ENCODE measurements around the gene MS4A6E.
"Not testable (repeated sequence)": the region's sequence is repeated elsewhere in the genome, so short reads cannot be mapped to it uniquely, and the experiment has no call there.

MS4A6E gene

GRCh38 chr11:60301178-60301577 is 25.9 kb upstream of the MS4A6E start:
- Histone ChIP-seq H3F3A (ENCODE audit: insufficient read depth, low read length) (no peaks in the 10 kb centered on the region), H3K4me2 (ENCODE audit: low read depth, low read length) (no peak overlapping the region), H2AFZ (ENCODE audit: low read length) (no peak overlapping the region), H3K9me2 (replicated peaks; ENCODE audit: insufficient read depth, low read length) (no peaks in the 10 kb centered on the region), H3K79me2 (ENCODE audit: low read length) (no peaks in the 10 kb centered on the region), H3K27me3 (replicated peaks; ENCODE audit: insufficient read depth, low read length) (no peaks in the 10 kb centered on the region), H3K9me3 (replicated peaks; ENCODE audit: insufficient read depth, low read length) (no peaks in the 10 kb centered on the region), H3K36me3 (replicated peaks; ENCODE audit: insufficient read depth, low read length) (no peaks in the 10 kb centered on the region), H3K9ac (ENCODE audit: low read length) (no peak overlapping the region), H4K20me1 (ENCODE audit: insufficient read depth, low read length) (no peaks in the 10 kb centered on the region), H3K27ac (ENCODE audit: low read length) (no peak overlapping the region), H3K4me3 (ENCODE audit: low read length) (no peak overlapping the region), H3K4me1 (ENCODE audit: low read length) (no peaks in the 10 kb centered on the region)
- TF ChIP-seq, protein P1, sequence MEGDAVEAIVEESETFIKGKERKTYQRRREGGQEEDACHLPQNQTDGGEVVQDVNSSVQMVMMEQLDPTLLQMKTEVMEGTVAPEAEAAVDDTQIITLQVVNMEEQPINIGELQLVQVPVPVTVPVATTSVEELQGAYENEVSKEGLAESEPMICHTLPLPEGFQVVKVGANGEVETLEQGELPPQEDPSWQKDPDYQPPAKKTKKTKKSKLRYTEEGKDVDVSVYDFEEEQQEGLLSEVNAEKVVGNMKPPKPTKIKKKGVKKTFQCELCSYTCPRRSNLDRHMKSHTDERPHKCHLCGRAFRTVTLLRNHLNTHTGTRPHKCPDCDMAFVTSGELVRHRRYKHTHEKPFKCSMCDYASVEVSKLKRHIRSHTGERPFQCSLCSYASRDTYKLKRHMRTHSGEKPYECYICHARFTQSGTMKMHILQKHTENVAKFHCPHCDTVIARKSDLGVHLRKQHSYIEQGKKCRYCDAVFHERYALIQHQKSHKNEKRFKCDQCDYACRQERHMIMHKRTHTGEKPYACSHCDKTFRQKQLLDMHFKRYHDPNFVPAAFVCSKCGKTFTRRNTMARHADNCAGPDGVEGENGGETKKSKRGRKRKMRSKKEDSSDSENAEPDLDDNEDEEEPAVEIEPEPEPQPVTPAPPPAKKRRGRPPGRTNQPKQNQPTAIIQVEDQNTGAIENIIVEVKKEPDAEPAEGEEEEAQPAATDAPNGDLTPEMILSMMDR (IDR thresholded peaks at IDR 0.05; ENCODE audit: low read length), result no peak
- no peak for TF ChIP-seq EZH2 (optimal IDR thresholded peaks at IDR 0.05; ENCODE audit: low read depth, low read length)
- no peak for DNase-seq

DNA sequence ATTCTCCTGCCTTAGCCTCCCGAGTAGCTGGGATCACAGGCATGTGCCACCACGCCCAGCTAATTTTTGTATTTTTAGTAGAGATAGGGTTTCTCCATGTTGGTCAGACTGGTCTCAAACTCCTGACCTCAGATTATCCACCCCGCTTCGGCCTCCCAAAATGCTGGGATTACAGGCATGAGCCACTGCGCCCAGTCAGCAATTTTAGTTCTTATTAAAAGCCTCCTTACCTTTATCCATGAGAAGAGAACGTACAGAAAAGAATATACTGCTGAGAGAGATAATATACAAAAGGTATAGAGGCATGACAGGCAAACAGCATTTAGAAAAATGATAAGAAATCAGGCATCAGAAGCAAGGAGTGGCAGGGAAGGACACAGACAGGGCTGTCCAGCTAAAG is 25.2 kb upstream of the MS4A6E start:
- H2AFZ ChIP-seq (ENCODE audit: low read length); H3K4me1 ChIP-seq (ENCODE audit: low read length); H3K27me3 ChIP-seq (replicated peaks; ENCODE audit: insufficient read depth, low read length); H3K9me3 ChIP-seq (replicated peaks; ENCODE audit: insufficient read depth, low read length); H3K27ac ChIP-seq (ENCODE audit: low read length); H3K36me3 ChIP-seq (replicated peaks; ENCODE audit: insufficient read depth, low read length); H3K9me2 ChIP-seq (replicated peaks; ENCODE audit: insufficient read depth, low read length); H4K20me1 ChIP-seq (ENCODE audit: insufficient read depth, low read length); H3K4me2 ChIP-seq (ENCODE audit: low read depth, low read length); H3K9ac ChIP-seq (ENCODE audit: low read length); H3K79me2 ChIP-seq (ENCODE audit: low read length); H3K4me3 ChIP-seq (ENCODE audit: low read length); DNase-seq; H3F3A ChIP-seq (ENCODE audit: insufficient read depth, low read length): not testable (repeated sequence)

DNA sequence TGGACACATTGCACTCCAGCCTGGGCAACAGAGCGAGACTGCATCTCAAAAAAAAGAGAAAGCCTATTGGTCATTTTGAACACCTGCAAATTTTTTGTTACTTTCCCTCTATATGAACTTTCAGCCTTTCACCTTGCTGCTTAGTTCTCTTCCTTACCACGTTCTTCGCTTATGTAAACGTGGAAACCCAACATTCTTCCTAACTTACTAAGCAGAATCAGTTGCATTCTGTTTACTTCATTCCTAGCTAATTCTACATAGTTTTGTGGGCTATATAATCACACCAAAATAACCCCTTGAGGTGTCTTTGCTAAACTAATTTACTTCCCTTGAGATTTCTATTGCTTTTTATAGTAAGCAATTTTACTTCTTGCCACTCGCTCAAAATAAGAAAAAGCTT is 23.4 kb upstream of the MS4A6E start:
- H3K36me3 ChIP-seq (replicated peaks; ENCODE audit: insufficient read depth, low read length), result no peaks in the 10 kb centered on the region
- DNase-seq, result no peak
- no peak overlapping the region for H3K4me3 ChIP-seq (ENCODE audit: low read length)
- no peaks in the 10 kb centered on the region for H4K20me1 ChIP-seq (ENCODE audit: insufficient read depth, low read length)
- no peak overlapping the region for H3K9ac ChIP-seq (ENCODE audit: low read length)
- H3K4me1 ChIP-seq (ENCODE audit: low read length), result no peaks in the 10 kb centered on the region
- no peaks in the 10 kb centered on the region for H3F3A ChIP-seq (ENCODE audit: insufficient read depth, low read length)
- H3K27ac ChIP-seq (ENCODE audit: low read length), result no peak overlapping the region
- H2AFZ ChIP-seq (ENCODE audit: low read length), result no peak overlapping the region
- no peaks in the 10 kb centered on the region for H3K27me3 ChIP-seq (replicated peaks; ENCODE audit: insufficient read depth, low read length)
- no peaks in the 10 kb centered on the region for H3K79me2 ChIP-seq (ENCODE audit: low read length)
- H3K9me3 ChIP-seq (replicated peaks; ENCODE audit: insufficient read depth, low read length), result no peaks in the 10 kb centered on the region
- TF ChIP-seq EZH2 (optimal IDR thresholded peaks at IDR 0.05; ENCODE audit: low read depth, low read length) (no peak), EZH2phosphoT487 (IDR thresholded peaks at IDR 0.05; ENCODE audit: low read length) (no peak)
- TF ChIP-seq, protein P1 (IDR thresholded peaks at IDR 0.05; ENCODE audit: low read length), result no peak
- H3K9me2 ChIP-seq (replicated peaks; ENCODE audit: insufficient read depth, low read length), result no peaks in the 10 kb centered on the region
- no peak overlapping the region for H3K4me2 ChIP-seq (ENCODE audit: low read depth, low read length)

DNA sequence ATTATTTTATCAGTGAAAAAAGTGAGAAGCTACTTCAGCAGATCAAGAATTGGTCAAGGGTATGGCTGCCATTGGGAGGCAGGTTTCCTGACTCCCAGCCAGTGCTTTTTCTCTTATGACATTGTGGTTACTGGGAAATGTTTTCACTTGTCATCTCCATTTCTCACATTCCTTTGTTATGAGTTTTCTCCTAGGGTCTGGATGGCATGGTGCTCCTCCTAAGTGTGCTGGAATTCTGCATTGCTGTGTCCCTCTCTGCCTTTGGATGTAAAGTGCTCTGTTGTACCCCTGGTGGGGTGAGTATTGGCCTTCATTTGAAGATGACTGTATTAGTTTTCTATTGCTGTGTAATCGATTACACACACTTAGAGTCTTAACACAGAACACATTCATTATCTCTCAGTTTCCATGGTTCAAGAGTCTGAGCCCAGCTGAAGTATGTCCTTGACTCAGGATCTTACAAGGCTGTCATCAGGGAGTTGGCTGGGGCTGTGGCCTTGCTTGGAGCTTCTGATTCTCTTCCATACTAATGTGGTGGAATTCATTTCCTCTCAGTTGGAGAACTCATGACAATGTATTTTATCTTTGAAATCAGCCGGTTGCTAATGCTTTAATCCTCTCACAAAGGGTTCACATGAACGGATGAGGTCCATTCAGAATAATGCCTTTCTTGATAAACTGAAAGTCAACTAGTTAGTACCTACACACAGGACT is 21.0 kb upstream of the MS4A6E start:
- Histone ChIP-seq H4K20me1 (ENCODE audit: insufficient read depth, low read length) (no peaks in the 10 kb centered on the region), H2AFZ (ENCODE audit: low read length) (no peak overlapping the region), H3K4me2 (ENCODE audit: low read depth, low read length) (no peak overlapping the region)

More for the DNA sequence above, 21.0 kb upstream of the MS4A6E start:
- H3K4me3 ChIP-seq (ENCODE audit: low read length), result no peak overlapping the region
- TF ChIP-seq EZH2phosphoT487 (IDR thresholded peaks at IDR 0.05; ENCODE audit: low read length), result no peak
- TF ChIP-seq, protein P1 (IDR thresholded peaks at IDR 0.05; ENCODE audit: low read length), result no peak
- no peak for TF ChIP-seq EZH2 (optimal IDR thresholded peaks at IDR 0.05; ENCODE audit: low read depth, low read length)
- H3F3A ChIP-seq (ENCODE audit: insufficient read depth, low read length), result no peaks in the 10 kb centered on the region
- H3K9me3 ChIP-seq (replicated peaks; ENCODE audit: insufficient read depth, low read length), result no peaks in the 10 kb centered on the region
- peaks cover 2% of the 10 kb centered on the region; the same call in 1 of the 2 replicates for H3K4me1 ChIP-seq (ENCODE audit: low read length)
- no peak overlapping the region for H3K27ac ChIP-seq (ENCODE audit: low read length)
- no peak for DNase-seq
- H3K27me3 ChIP-seq (replicated peaks; ENCODE audit: insufficient read depth, low read length), result no peaks in the 10 kb centered on the region
- H3K36me3 ChIP-seq (replicated peaks; ENCODE audit: insufficient read depth, low read length), result no peaks in the 10 kb centered on the region
- no peak overlapping the region for H3K9ac ChIP-seq (ENCODE audit: low read length)
- no peaks in the 10 kb centered on the region for H3K79me2 ChIP-seq (ENCODE audit: low read length)
- H3K9me2 ChIP-seq (replicated peaks; ENCODE audit: insufficient read depth, low read length), result no peaks in the 10 kb centered on the region
